Measurements from ENCODE around the gene NOP53.

- TF ChIP-seq POLR2A (IDR thresholded peaks at IDR 0.05; ENCODE audit: low read depth, low read length) (no peak), POLR2AphosphoS5 (IDR thresholded peaks at IDR 0.05; ENCODE audit: low read depth, low read length) (no peak)
Measured at GRCh38 chr19:47729799-47730520, 15.4 kb upstream of the NOP53 start.

Data from GM12891 (cell line).